Psoas muscle (tissue), 8 donors: Measurements from ENCODE around the gene ARPC4. TPM values are rescaled to one million over a fixed set of nuclear protein-coding genes. Genes with fewer than 3 reads are reported as not detected.

Experiments used
- ATAC-seq, 4 donors: fragments of 200-7000 bp; cut with Tn5 transposase; one replicate each; pipeline ENCODE4 v1.9.1; 2020; ENCODE audit warnings: moderate library complexity in 3 of 4, mild to moderate bottlenecking in 2 of 4
- DNase-seq, 2 donors: peaks; one replicate each; pipeline ENCODE4 v3.0.0-alpha.2; 2020
- H3K27ac ChIP-seq: fragments of 200-600 bp; one replicate; pipeline ENCODE4 v1.8.0; 2022
- H3K27me3 ChIP-seq, 3 donors: fragments of 200-600 bp in 1 of 3; one replicate each; pipeline versions ENCODE4 v1.6.1 to v1.8.0; 2013 to 2022; ENCODE audit warnings: low read length in 2 of 3, mild to moderate bottlenecking in 2 of 3, moderate library complexity in 1 of 3; ENCODE audit not compliant: insufficient read depth in 3 of 3
- H3K36me3 ChIP-seq, 2 donors: fragments of 200-600 bp in 1 of 2; one replicate each; pipeline versions ENCODE4 v1.6.1 to v1.8.0; 2013 to 2022; ENCODE audit warnings: low read depth in 1 of 2, mild to moderate bottlenecking in 1 of 2, moderate library complexity in 1 of 2; ENCODE audit not compliant: insufficient read depth in 1 of 2
- H3K4me1 ChIP-seq: fragments of 200-600 bp; one replicate; pipeline ENCODE4 v1.8.0; 2022
- H3K4me3 ChIP-seq: fragments of 200-600 bp; one replicate; pipeline ENCODE4 v1.8.0; 2022; ENCODE audit warnings: mild to moderate bottlenecking
- H3K9me3 ChIP-seq: fragments of 200-600 bp; one replicate; pipeline ENCODE4 v1.8.0; 2022
- WGBS, 3 donors: extraction: QIAGEN DNeasy Blood & Tissue Kit; methylation state at CpG; one replicate each; pipeline versions ENCODE4 v1.1.6 to v1.1.7; 2013; 5-methylcytosine and 5-hydroxymethylcytosine counted together
- intact Hi-C, 2 donors: fragments of 100-400 bp; cut with DNase I; formaldehyde crosslinking; loops; one replicate each; pipeline versions ENCODE4 v1.11.0 to v1.14.2; 2022
- polyA plus RNA-seq, 3 donors: library from polyadenylated mRNA; stranded (reverse); fragments of 200-250 nt; gene quantifications; one replicate each; pipeline ENCODE4 v1.2.3, GENCODE V29; 2013
- total RNA-seq, 4 donors: library from RNA; stranded (reverse); fragmentation: NEBNext Ultra II Directional in 2 of 4; extraction: Animal tissue kit (Norgen Biotek cat#: 25700) in 2 of 4; gene quantifications; one replicate each; pipeline versions ENCODE4 v1.2.1 to v1.2.4, GENCODE V29; 2021 to 2023
- TF ChIP-seq, protein P1 (sequence below): fragments of 200-600 bp; IDR thresholded peaks from one replicate; pipeline ENCODE4 v1.8.0; 2022; ENCODE audit warnings: antibody characterized with exemption
- donor health status: healthy with polysubstance abuse.
- donor health status: DM: no; HTN: no; CAD: no; lungs with moderate emphysema.
- donor health status: Bipolar disorder and iron deficiency.
- donor health status: healthy.
- donor health status: DM: yes; HTN: yes; CAD: no.
- donor health status: DM: no; HTN: no; CAD: no.
- donor health status: DM: no; HTN: no; CAD: no.
- donor health status: DM: yes; HTN: yes; CAD: no.

Gene ARPC4
- total and polyA plus RNA-seq, 7 donors, result 53.9 to 155 (median 89.6) TPM

DNA sequence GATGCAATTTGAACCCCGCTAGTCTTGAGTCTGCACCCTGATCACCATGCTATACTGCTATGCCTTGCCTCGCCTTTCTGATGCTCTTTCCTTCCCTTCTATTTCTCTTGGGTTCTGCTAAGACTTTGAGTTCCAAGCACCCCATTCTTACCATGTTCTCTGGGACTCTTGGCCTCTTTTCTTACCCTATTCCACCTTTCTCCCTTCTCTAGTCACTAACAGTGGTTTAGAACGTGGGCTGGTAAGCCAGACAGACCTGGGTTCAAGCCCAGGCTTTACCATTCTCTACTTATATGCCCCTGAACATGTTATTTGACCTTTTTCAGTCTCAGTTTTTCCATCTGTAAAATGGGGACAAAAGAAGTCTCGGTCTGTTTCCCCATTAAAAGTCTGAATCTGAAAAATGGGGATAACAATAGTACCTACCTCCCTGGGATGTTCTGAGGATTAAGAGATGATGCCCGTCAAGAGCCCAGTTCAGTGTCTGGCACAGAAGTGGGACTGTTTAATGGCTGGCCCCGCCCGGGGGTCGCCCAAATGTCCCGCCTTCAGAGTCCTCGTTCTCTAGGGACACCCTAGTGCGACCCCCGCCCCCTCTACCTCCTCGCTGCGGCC, 985 bp upstream of the ARPC4 start:
- peaks cover 5 to 59% of the 10 kb centered on the region in 2 donors for H3K36me3 ChIP-seq
- no peaks in the 10 kb centered on the region for H3K27me3 ChIP-seq
- no peak for DNase-seq
- WGBS, 3 donors, result 14 to 16% (median 16%) methylated on average over 14 of the region's 14 CpGs
- peak overlapping the region; percentile 95 for H3K27ac ChIP-seq
- H3K4me1 ChIP-seq, result peaks cover 24% of the 10 kb centered on the region
- peak overlapping the region; percentile 87 for H3K4me3 ChIP-seq
- intact Hi-C loops, result no loop called here
- TF ChIP-seq, protein P1, sequence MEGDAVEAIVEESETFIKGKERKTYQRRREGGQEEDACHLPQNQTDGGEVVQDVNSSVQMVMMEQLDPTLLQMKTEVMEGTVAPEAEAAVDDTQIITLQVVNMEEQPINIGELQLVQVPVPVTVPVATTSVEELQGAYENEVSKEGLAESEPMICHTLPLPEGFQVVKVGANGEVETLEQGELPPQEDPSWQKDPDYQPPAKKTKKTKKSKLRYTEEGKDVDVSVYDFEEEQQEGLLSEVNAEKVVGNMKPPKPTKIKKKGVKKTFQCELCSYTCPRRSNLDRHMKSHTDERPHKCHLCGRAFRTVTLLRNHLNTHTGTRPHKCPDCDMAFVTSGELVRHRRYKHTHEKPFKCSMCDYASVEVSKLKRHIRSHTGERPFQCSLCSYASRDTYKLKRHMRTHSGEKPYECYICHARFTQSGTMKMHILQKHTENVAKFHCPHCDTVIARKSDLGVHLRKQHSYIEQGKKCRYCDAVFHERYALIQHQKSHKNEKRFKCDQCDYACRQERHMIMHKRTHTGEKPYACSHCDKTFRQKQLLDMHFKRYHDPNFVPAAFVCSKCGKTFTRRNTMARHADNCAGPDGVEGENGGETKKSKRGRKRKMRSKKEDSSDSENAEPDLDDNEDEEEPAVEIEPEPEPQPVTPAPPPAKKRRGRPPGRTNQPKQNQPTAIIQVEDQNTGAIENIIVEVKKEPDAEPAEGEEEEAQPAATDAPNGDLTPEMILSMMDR, result no peak
- H3K9me3 ChIP-seq, result no peaks in the 10 kb centered on the region
- no peak for ATAC-seq

DNA sequence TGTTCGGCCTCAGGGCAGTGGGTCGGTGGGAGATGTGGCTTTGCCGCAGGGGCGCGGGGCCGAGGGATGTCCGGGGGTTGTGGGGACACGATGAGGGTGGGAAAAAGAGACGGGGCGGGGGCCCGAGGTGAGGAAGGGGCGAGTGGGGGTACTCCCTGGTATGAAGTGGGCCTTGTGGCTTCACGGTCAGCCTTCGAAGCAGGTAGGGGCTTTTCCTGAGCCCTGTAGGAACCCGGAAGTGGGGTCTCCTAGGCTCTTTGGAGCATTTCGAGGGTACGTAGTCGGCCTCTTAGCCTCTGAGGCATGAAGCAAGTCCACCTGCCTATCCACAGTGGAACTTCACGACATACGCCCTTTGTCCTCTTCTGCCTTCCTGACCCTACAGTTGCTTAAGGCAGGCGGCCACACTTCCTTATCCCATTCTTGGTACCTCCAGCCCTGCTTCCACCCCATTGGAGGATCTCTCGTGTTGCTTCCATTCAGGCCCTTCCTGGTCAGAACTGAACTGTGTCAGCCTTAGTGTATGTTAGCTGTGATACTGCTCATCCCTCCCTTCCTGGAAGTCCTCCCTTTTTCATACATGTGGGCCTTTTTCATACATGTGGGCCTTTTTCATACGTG, 389 bp downstream of the ARPC4 start:
- TF ChIP-seq, protein P1, result no peak
- DNase-seq (peak in 1 of 2 donors; percentile 63), ATAC-seq (peak; percentile 13 to 46 (median 14))
- WGBS, 3 donors, result 1% methylated on average over 20 to 23 of the region's 23 CpGs
- H3K36me3 ChIP-seq, result peaks cover 5 to 60% of the 10 kb centered on the region in 2 donors
- no peaks in the 10 kb centered on the region for H3K27me3 ChIP-seq
- H3K4me3 ChIP-seq, result peak overlapping the region; percentile 87
- H3K9me3 ChIP-seq, result no peaks in the 10 kb centered on the region
- H3K27ac ChIP-seq, result peak overlapping the region; percentile 95
- peaks cover 24% of the 10 kb centered on the region for H3K4me1 ChIP-seq
- intact Hi-C loops, result no loop called here

DNA sequence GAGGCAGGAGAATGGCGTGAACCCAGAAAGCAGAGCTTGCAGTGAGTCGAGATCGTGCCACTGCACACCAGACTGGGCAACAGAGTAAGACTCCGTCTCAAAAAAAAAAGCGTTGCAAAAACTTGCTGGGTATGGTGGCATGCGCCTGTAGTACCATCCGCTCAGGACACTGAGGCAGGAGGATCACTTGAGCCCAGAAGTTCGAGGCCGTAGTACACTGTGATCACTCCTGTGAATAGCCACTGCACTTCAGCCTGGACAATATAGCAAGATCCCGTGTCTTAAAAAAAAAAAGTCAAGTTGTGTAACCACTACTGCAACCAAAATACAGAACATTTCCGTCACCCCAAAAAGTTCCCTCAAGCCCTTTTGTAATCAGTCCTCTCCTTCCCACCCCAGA, 1.5 kb downstream of the ARPC4 start:
- Histone ChIP-seq H3K4me3 (peak overlapping the region; percentile 87), H3K36me3 (peaks cover 3 to 60% of the 10 kb centered on the region in 2 donors), H3K27ac (peak overlapping the region; percentile 95), H3K9me3 (no peaks in the 10 kb centered on the region), H3K4me1 (peaks cover 24% of the 10 kb centered on the region), H3K27me3 (no peaks in the 10 kb centered on the region)
- WGBS, 3 donors, result 94 to 96% (median 95%) methylated on average over 11 of the region's 11 CpGs
- intact Hi-C loops, result no loop called here
- DNase-seq, result no peak
- TF ChIP-seq, protein P1, result no peak
- ATAC-seq, result no peak

- no peak for ATAC-seq
- no peak overlapping the region for H3K4me3 ChIP-seq
- H3K4me1 ChIP-seq, result peaks cover 24% of the 10 kb centered on the region
- intact Hi-C loops, result no loop called here
- TF ChIP-seq, protein P1, result no peak
- peaks cover 6 to 61% of the 10 kb centered on the region in 2 donors for H3K36me3 ChIP-seq
- WGBS, 3 donors, result 82 to 88% (median 83%) methylated on average over 5 of the region's 5 CpGs
- H3K27ac ChIP-seq, result no peak overlapping the region
- no peaks in the 10 kb centered on the region for H3K27me3 ChIP-seq
- no peaks in the 10 kb centered on the region for H3K9me3 ChIP-seq
- no peak for DNase-seq
Measured at GRCh38 chr3:9795207-9795606, 2.3 kb downstream of the ARPC4 start.
